GM12801 (cell line): Measurements from ENCODE around the gene FAM174C.

Experiments used
- TF ChIP-seq, protein P1 (sequence below): IDR thresholded peaks from one replicate; pipeline ENCODE4 v1.5.1; 2011; ENCODE audit warnings: control low read depth; ENCODE audit not compliant: insufficient read length; ENCODE audit errors: extremely low read depth

FAM174C gene

DNA sequence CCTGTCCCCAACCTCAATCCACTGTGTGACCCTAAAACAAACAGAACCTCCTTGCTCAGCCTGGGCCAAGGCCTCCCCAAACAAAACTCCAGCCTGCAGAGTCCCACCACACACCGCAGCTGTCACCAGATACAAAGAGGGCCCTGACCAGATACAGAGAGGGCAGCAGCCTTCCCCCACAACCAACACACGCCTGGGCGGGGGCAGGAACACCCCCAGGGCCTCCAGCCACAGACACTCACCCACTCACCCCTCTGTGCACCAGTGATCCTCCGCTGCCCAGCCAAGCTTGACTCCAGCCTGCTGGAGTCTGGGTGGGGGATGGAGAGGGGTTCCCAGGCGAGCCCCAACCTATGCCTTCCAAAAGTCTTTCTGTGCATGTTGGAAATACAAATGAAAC lies 12.1 kb upstream of the FAM174C start:
- TF ChIP-seq, protein P1, sequence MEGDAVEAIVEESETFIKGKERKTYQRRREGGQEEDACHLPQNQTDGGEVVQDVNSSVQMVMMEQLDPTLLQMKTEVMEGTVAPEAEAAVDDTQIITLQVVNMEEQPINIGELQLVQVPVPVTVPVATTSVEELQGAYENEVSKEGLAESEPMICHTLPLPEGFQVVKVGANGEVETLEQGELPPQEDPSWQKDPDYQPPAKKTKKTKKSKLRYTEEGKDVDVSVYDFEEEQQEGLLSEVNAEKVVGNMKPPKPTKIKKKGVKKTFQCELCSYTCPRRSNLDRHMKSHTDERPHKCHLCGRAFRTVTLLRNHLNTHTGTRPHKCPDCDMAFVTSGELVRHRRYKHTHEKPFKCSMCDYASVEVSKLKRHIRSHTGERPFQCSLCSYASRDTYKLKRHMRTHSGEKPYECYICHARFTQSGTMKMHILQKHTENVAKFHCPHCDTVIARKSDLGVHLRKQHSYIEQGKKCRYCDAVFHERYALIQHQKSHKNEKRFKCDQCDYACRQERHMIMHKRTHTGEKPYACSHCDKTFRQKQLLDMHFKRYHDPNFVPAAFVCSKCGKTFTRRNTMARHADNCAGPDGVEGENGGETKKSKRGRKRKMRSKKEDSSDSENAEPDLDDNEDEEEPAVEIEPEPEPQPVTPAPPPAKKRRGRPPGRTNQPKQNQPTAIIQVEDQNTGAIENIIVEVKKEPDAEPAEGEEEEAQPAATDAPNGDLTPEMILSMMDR = no peak

DNA sequence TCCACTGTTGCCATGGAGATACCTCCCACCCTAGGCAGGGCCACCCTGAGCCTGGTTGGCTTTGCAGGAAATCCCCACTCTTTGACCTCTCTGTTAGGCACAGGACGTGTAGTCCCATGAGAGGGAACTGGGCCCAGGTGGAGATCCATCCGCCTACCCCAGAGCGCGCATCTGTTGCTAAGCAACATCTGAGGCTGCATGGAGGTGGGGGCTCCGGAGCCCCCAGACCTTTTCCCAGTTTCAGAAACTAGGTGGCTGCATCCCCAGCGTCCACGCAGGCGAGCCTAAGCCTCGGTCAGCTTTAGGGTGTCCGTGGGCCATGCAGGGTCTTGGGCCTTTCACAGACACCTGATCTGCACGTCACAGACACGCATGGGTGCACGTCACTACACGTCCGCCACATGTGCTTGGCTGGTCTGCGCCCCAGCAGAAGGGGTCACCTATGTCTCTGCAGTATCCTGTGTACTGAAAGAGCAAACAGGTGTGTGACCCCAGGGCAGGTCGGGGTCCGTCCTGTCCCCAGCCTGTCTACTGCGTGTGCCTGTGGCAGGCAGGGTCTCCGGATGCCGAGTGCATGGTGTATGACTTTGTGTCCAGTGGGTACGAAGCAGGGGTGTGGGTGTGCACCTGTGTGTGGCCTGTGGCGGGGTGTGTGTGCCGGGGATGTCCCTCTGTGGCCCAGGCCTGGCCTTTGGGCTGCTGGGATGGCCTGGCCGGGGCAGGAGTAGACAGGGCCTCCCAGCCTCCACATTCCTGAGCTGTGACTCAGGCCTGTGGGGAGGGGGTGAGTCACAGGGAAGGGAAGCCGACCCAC lies 10.3 kb upstream of the FAM174C start:
- TF ChIP-seq, protein P1 = no peak

DNA sequence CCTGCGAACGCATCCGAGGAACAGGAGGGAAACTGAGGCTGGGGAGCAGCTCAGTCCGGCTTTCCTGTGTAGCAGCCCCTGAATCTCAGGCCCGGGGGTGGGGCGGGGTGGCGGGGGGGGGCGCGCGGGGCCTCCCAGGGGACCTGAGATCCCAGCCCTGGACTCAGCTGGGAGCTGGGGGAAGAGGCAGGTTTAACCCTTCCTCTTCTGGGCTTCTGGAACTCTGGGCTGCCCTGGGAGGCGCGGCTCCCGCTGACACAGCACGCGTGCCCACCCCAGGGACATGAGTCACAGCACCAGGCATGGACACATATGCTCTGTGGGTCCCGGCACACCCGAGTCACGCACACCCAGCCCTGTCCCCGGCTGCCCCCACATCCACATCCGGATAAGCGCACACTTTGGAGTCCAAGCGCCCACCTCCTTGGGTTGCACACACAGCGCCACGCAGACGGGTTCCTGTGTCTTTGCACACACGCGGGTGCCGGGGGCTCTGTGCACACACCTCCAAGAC lies 9.7 kb upstream of the FAM174C start:
- TF ChIP-seq, protein P1 = no peak

DNA sequence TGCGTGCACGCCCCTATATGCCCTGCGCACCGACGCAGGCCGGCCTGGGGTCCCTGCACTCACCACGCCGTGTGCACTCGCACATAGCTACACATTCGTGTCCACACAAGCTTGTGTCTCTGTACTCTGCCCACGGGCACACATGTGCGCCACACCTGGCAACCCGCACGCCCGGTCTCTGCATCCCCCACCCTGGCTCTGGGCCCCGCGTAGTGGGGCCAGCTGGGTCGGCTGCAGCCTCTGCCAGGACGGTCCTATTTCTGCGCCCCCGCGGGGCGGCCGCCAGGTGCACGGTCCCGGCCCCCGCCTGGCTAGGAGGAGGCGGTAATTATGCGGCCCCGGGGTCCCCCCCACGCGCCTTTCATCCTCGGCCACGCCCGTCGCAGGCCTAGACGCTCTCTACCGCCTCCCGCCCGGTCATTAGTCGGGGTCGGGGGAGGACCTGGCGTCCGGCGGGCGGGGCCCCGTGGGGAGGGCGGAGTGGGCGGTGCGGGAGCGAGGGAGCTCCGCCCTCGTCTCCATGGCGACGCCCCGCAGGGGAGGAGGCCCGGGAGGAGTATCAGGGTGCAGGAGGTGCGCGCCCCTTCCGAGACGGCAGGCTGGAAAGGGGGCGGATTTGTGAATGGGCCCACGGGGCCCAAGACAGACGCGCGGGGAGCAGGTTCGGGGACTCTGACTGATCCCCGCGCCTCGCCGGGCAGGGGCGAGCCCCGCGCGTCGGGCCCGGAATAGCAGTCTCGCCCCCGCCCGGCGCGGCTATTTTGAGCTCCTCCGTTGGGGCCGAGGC lies 9.0 kb upstream of the FAM174C start:
- TF ChIP-seq, protein P1 = no peak

DNA sequence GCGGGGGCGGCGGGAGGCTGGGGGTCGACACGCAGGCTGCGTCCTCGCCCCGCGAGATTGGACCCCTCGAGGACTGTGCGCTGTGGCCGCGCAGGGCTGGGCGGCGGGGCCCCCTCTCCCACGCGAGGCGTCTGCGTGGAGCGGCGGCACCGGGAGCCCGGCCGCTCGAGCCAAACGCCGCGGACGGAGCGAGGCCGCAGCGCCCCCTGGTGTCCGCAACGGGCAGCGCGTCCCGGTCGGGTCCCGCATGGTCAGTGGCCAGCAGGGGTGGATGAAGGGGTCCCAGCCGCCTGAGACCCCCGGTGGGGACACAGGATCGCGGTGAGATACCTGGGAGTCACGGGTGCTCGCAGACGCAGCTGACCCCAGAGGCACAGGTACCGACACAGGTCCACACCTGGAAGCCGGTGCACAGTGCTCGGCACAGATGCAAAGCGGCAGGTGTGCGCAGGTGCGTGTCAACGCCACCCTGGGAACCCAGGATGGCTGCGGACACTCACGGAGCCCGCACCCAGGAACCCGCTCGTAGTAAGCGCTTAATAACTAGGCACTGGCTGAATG lies 8.3 kb upstream of the FAM174C start:
- TF ChIP-seq, protein P1 = no peak

DNA sequence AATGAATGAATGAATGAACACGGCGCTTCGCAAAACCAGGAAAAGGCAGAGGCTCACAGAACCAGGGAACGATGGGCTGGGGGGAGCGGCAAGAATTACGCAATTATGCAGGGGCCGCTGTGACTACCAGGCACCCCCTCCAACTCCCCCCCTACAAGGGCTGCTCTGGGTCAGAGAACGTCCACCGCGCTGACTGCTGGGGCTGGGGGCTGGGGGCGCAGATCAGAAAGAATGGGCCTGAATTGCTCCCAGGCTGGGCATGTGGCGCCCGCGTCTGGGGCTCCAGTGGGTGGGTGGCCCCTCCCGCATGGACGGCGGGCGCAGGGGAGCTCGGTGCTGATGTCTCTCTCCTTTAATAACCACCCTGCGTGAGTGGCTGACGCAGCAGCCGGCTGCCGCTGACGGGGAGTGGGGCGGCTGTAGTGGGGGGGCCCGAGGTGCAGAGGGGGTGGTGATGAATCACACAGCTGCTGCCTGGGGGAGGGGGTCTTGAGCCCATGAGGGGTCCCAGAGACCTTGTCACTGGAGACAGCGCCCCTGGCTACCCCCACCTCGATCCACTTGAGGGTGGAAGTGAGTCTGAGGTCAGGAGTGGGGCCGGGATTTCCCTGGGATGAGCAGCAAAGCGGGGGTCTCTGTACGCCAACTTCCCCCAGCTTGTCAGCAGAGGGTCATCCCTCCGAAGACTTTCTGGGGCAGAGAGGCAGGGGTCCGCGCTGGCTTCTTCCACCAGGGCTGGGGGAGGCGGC lies 7.7 kb upstream of the FAM174C start:
- TF ChIP-seq, protein P1 = no peak
